ENCODE data around the gene TGM3.

DNA sequence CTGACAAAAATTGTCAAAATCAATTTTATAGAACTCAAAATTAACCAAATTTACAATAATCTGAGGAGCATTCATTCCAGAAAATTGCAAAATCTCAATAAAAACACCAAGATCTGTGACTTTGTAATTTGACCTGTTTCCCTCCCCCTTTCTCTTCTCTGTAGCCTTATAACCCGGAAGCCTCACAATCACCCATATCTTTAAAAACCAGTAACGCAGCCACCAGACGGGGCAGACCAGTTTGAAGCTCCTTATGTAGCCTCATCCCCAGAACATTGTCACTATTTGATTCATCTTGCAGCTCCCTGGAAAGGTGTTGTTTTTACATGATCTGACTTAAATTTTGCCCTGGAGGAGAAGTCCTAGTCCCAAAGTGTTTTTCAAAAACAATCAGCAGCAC, 57.4 kb downstream of the TGM3 start:
- TF ChIP-seq POLR2A (IDR thresholded peaks at IDR 0.05), result no peak
- TF ChIP-seq, protein P1, sequence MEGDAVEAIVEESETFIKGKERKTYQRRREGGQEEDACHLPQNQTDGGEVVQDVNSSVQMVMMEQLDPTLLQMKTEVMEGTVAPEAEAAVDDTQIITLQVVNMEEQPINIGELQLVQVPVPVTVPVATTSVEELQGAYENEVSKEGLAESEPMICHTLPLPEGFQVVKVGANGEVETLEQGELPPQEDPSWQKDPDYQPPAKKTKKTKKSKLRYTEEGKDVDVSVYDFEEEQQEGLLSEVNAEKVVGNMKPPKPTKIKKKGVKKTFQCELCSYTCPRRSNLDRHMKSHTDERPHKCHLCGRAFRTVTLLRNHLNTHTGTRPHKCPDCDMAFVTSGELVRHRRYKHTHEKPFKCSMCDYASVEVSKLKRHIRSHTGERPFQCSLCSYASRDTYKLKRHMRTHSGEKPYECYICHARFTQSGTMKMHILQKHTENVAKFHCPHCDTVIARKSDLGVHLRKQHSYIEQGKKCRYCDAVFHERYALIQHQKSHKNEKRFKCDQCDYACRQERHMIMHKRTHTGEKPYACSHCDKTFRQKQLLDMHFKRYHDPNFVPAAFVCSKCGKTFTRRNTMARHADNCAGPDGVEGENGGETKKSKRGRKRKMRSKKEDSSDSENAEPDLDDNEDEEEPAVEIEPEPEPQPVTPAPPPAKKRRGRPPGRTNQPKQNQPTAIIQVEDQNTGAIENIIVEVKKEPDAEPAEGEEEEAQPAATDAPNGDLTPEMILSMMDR (IDR thresholded peaks at IDR 0.05), result no peak
